Omental fat pad (tissue), 4 donors: ENCODE data around the gene TMC8. TPM values are rescaled to one million over a fixed set of nuclear protein-coding genes. Genes with fewer than 3 reads are reported as not detected.
A peak's percentile ranks its signal among the peaks of the same experiment; 100 is the strongest.

Experiments
- ATAC-seq: fragments of 150-250 bp; one replicate; pipeline ENCODE4 v1.9.1; 2016; ENCODE audit warnings: mild to moderate bottlenecking, moderate library complexity; ENCODE audit not compliant: low FRiP score
- DNase-seq: peaks from one replicate; pipeline ENCODE4 v3.0.0-alpha.2; 2019; ENCODE audit warnings: low spot score
- total RNA-seq, 4 donors: library from RNA; depleted of rRNA; stranded (reverse); fragments of >200 nt; gene quantifications; one replicate each; pipeline ENCODE4 v1.1.0, GENCODE V29; 2016
- TF ChIP-seq, protein P1 (sequence below), 3 donors: fragments of 450-650 bp; IDR thresholded peaks; one replicate each; pipeline ENCODE4 v1.5.1; 2016 to 2017; ENCODE audit warnings: antibody characterized with exemption in 3 of 3, mild to moderate bottlenecking in 3 of 3, moderate library complexity in 2 of 3

Gene TMC8
- total RNA-seq, 4 donors from 2014 or later: 3.2 to 12.5 (median 6.5) TPM

DNA sequence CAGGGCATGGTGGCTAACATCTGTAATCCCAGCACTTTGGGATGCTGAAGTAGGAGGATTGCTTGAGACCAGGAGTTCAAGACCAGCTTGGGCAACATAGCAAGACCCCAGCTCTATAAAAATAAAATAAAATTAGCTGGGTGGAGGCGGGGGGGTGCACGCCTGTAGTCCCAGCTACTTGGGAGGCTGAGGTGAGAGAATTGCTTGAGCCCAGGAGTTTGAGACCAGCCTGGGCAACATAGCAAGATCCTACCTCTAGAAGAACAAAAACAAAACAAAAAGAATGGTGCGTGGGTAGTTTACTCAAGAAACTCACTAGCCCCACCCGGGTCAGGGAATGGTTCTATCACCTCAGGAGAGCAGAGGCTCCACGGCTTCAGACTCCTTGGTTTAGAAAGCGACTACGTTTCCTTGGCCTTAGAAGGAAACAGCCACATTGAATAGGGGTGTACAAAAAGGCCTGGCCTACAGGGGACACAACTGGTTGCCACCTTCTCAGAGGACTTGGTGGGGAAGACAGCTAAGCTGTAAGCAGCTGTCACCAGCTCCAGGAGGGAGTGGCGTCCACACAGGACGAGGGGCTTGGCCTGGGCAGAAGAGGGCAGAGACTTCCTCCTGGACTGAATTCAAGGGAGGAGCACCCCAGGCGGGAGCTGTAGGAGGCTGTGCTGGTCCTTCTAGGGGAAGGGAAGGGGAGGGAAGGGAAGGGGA lies 55.6 kb downstream of the TMC8 start:
- ATAC-seq: peak; percentile 24
- DNase-seq: no peak
- TF ChIP-seq, protein P1, sequence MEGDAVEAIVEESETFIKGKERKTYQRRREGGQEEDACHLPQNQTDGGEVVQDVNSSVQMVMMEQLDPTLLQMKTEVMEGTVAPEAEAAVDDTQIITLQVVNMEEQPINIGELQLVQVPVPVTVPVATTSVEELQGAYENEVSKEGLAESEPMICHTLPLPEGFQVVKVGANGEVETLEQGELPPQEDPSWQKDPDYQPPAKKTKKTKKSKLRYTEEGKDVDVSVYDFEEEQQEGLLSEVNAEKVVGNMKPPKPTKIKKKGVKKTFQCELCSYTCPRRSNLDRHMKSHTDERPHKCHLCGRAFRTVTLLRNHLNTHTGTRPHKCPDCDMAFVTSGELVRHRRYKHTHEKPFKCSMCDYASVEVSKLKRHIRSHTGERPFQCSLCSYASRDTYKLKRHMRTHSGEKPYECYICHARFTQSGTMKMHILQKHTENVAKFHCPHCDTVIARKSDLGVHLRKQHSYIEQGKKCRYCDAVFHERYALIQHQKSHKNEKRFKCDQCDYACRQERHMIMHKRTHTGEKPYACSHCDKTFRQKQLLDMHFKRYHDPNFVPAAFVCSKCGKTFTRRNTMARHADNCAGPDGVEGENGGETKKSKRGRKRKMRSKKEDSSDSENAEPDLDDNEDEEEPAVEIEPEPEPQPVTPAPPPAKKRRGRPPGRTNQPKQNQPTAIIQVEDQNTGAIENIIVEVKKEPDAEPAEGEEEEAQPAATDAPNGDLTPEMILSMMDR (IDR thresholded peaks at IDR 0.05): no peak

DNA sequence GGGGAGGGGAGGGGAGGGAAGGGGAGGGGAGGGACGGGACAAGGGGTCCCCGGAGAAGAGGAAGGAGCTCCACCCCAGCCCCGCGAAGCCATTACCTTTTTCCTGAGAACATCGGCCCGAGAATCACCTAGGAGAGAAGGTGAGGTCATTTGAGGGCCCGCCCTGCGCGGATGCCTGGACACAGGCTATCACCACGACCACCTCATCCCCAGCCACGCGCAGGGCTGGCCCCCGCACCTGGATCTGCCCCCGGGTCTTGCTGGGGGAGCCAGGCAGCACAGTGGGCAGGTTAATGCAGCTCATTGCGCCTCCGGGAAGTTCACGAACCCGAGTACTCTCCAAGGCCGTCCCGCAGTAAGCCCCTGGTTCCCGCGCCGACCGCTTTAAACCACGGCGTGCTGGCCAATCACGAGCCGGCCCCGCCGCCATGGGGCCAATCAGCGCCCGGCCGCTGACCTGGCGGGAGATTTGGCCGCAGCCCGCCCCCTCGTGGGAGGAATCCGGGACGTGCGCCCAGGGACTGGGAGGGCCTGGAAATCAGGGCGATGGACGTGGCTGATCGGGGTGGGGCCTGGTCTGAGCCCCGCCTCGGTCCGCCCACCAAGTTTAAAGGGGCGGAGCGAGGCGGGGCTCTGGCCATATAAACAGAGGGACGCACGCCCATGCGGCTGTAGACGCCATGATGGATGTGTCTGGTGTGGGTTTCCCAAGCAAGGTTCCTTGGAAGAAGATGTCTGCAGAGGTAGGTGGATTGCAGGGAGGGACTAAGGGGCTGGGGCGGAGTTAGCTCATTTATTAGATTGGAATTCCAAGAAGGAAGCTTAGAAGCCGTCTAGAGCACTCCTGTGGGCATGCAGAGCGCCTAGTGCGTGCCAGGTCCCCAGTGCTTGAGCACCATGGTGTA lies 56.4 kb downstream of the TMC8 start, which contains the start of the genes AFMID and TK1:
AFMID (plus strand) TSS at position 671 of the 904 bp plus-strand sequence; CDS start at position 680, 9 bp downstream.
TK1 (minus strand) TSS at position 361 of the 904 bp plus-strand sequence; CDS start at position 303, 58 bp downstream.
- DNase-seq: peak; percentile 92
- ATAC-seq: peak; percentile 99
- TF ChIP-seq, protein P1 (IDR thresholded peaks at IDR 0.05): peak in 2 of 3 donors; percentile 79 to 86

Other genes starting within 250 kb of the TMC8 start
- 10 to 100 TPM in 2 of 4 donors, 1 to 10 TPM in 2; 6.4 to 20.5 (median 10.5) TPM for gene TNRC6C, start 172.1 kb upstream of the TMC8 start, total RNA-seq
- 10 to 100 TPM; 21.8 to 72.8 (median 51.3) TPM for gene TMC6, start 2.0 kb upstream of the TMC8 start, total RNA-seq
- not detected for gene C17orf99, start 15.6 kb downstream of the TMC8 start, total RNA-seq
- gene SYNGR2, start 37.8 kb downstream of the TMC8 start, total RNA-seq: 10 to 100 TPM; 24.3 to 80.6 (median 52.4) TPM
- 10 to 100 TPM in 1 of 4 donors, 1 to 10 TPM in 3; 1.4 to 10.6 (median 3.1) TPM for gene TK1, start 56.3 kb downstream of the TMC8 start, total RNA-seq
- gene AFMID, start 56.6 kb downstream of the TMC8 start, total RNA-seq: 10 to 100 TPM; 21.7 to 29.0 (median 26.0) TPM
- gene BIRC5, start 83.5 kb downstream of the TMC8 start, total RNA-seq: 1 to 10 TPM in 2 of 4 donors, under 1 TPM in 1, not detected in 1; 0.84 to 2.6 (median 1.3) TPM
- not detected for gene TMEM235, start 100.9 kb downstream of the TMC8 start, total RNA-seq
- gene SOCS3, start 229.3 kb downstream of the TMC8 start, total RNA-seq: 1,000 to 10,000 TPM in 1 of 4 donors, 100 to 1,000 TPM in 3; 186 to 1,117 (median 634) TPM
- 10 to 100 TPM; 25.8 to 97.2 (median 70.2) TPM for gene PGS1, start 247.9 kb downstream of the TMC8 start, total RNA-seq